H7 (cell line): Measurements from ENCODE around the gene BAZ2B. TPM values are rescaled to one million over a fixed set of nuclear protein-coding genes. Genes with fewer than 3 reads are reported as not detected.

Source experiments
- DNase-seq: peaks from one replicate; pipeline ENCODE4 v3.0.0; 2012
- H3K27me3 ChIP-seq: 2 replicates; pipeline ENCODE4 v1.6.0; 2011; ENCODE audit warnings: mild to moderate bottlenecking, low read length; ENCODE audit not compliant: control insufficient read depth, insufficient read depth
- H3K36me3 ChIP-seq: replicated peaks from 2 replicates; pipeline ENCODE4 v1.5.1; 2011; ENCODE audit warnings: low read length; ENCODE audit not compliant: control insufficient read depth, insufficient read depth
- H3K4me3 ChIP-seq: 2 replicates; pipeline ENCODE4 v1.5.1; 2011; ENCODE audit warnings: low read depth, mild to moderate bottlenecking, control low read depth, low read length, moderate library complexity; ENCODE audit not compliant: insufficient read depth
- total RNA-seq: library from RNA; depleted of rRNA; stranded (reverse); fragments of >200 nt; shearing (Covaris generic); gene quantifications from 2 replicates; pipeline ENCODE4 v1.2.3, GENCODE V29; 2014; rRNA removed

Gene BAZ2B
- total RNA-seq, result 16.3 and 27.9 TPM in 2 replicates

GRCh38 chr2:159616286-159616701 lies at the start of gene BAZ2B:
BAZ2B (minus strand) TSS chr2:159616548; CDS start chr2:159478719, 137,829 bp downstream.
- H3K36me3 ChIP-seq, result no peaks in the 10 kb centered on the region

DNA sequence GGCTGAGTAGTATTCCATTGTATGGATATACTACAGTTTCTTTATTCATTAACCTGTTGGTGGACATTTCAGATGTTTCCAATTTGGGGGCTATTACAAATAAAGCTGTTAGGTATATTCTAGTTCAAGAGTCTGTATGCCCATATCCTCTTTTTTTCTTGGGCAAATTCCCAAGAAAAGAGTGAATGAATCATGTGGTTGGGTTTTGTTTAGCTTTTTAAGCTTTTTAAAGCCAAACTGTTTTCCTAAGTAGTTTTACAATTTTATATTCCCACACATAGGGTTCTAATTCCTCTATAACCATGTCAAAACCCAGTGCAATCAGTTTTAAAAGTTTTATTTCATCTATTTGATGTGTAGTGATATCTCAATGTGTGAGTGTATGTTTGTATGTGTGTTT lies 44.9 kb upstream of the BAZ2B start:
- DNase-seq, result no peak
- H3K27me3 ChIP-seq, result no peaks in the 10 kb centered on the region
- H3K36me3 ChIP-seq, result no peaks in the 10 kb centered on the region
- H3K4me3 ChIP-seq, result no peak overlapping the region

More at GRCh38 chr2:159616286-159616701, at the start of gene BAZ2B:
- DNase-seq, result peak; percentile 29
- Histone ChIP-seq H3K27me3 (no peaks in the 10 kb centered on the region), H3K4me3 (peak within 1 kb of the TSS; percentile 89)

DNA sequence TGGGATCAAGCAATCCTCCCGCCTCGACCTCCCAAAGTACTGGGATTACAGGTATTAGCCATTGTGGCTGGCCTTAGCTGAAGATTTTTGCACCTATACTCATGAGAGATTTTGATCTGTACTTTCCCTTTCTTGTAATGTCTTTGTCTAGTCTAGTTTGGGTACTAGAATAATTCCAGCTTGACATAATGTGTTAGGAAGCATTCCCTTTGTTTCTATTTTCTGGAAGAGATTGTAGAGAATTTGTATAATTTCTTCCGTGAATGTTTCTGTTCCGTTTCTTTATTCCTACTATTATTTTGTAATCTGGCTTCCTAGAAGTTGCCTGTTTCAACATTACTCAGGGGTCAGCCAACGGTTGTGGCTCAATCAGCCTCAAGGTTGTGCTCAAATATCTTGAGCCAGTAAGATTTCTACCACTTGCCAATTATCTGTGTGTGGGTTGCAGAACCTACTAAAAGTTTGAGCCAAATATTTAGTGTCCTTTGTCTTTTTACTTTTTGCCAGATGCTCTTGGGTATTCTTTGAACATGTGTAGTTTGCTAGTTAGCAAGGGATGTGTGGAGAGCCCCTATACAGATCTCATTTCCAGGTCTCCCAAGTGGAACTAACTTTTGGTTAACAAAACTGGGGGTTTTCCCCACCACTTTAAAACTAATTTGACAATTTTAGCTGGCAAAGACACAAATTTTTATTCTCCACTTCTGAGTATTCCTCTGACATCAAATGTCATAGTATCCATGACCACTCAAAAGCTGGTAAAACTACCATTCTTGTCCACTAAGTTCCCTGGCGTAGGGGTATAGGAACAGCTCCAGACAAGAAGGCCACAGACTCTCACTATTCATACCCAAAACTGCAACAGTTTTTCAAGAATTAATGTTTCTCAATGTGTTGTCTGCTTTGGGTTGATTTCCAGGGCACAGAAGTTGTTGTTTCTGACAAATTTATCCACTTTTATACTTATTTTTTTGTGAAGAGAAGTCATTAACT lies 42.8 kb upstream of the BAZ2B start:
- Histone ChIP-seq H3K36me3 (no peaks in the 10 kb centered on the region), H3K4me3 (no peak overlapping the region), H3K27me3 (no peaks in the 10 kb centered on the region)
- DNase-seq, result no peak

GRCh38 chr2:159653962-159654361 lies 37.6 kb upstream of the BAZ2B start:
- no peak for DNase-seq
- no peaks in the 10 kb centered on the region for H3K36me3 ChIP-seq
- H3K4me3 ChIP-seq, result no peak overlapping the region
- no peaks in the 10 kb centered on the region for H3K27me3 ChIP-seq

GRCh38 chr2:159651884-159652283 lies 35.5 kb upstream of the BAZ2B start:
- Histone ChIP-seq H3K36me3 (no peaks in the 10 kb centered on the region), H3K27me3 (no peaks in the 10 kb centered on the region), H3K4me3 (no peak overlapping the region)
- DNase-seq, result no peak

DNA sequence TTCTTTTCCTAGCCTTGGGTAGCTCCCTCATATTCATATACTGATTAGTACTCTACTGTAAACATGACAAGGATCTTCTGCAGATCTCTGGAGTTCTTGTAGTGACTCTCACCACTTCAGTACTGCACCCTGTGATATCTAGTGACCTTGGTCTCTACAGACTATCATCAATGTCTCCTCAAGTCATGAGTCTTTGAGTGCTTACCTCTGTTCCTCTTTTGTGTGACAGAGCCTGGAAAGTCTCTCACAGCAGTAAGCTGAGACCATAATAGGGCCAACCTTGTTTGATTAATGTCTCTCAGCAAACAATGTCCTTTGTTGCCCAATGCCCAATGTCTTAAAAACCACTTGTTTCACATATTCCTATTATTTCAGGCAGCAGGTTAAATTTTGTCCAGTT lies 34.2 kb upstream of the BAZ2B start:
- no peak for DNase-seq
- no peaks in the 10 kb centered on the region for H3K27me3 ChIP-seq
- H3K36me3 ChIP-seq, result no peaks in the 10 kb centered on the region
- no peak overlapping the region for H3K4me3 ChIP-seq

DNA sequence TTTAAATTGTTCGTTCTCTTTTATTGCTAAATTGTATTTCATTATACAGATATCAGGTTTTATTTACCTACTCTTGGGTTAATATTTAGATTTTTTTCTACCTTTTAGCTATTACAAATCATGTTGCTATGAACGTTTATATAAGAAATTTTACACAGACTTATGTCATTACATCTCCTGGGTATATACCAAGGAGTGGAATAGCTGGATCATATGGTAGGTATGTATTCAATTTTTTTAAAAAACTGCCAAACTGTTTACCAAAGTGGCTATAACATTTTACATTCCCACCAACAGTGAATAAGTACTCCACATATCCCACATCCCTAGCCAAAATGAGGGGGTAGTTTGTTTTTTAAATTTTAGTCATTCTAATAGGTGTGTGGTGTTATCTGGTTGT lies 32.3 kb upstream of the BAZ2B start:
- no peak for DNase-seq
- no peaks in the 10 kb centered on the region for H3K27me3 ChIP-seq
- H3K36me3 ChIP-seq, result no peaks in the 10 kb centered on the region
- no peak overlapping the region for H3K4me3 ChIP-seq

- H3K36me3 ChIP-seq, result no peaks in the 10 kb centered on the region
- no peak for DNase-seq
- H3K4me3 ChIP-seq, result no peak overlapping the region
- H3K27me3 ChIP-seq, result no peaks in the 10 kb centered on the region
Measured at GRCh38 chr2:159647667-159648066, 31.3 kb upstream of the BAZ2B start.

- no peak for DNase-seq
- H3K36me3 ChIP-seq, result no peaks in the 10 kb centered on the region
- no peaks in the 10 kb centered on the region for H3K27me3 ChIP-seq
- no peak overlapping the region for H3K4me3 ChIP-seq
Measured at GRCh38 chr2:159640176-159640575, 23.8 kb upstream of the BAZ2B start.

DNA sequence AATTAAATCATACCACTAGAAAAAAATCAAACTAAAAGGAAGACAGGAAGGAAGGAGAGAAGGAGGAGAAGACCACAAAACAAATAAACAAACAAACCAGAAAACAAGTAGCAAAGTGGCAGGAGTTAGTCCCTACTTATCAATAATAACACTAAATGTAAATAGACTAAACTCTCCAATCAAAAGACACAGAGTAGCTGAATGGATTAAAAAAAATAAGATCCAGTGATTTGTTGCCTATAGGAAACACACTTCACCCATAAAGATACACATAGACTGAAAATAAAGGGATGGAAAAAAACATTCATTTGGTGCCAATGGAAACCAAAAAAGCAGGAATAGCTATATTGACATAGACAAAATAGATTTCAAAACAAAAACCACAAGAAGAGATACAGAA lies 23.4 kb upstream of the BAZ2B start:
- Histone ChIP-seq H3K27me3 (no peaks in the 10 kb centered on the region), H3K4me3 (no peak overlapping the region), H3K36me3 (no peaks in the 10 kb centered on the region)
- DNase-seq, result no peak

GRCh38 chr2:159639071-159639470 lies 22.7 kb upstream of the BAZ2B start:
- no peaks in the 10 kb centered on the region for H3K36me3 ChIP-seq
- H3K4me3 ChIP-seq, result no peak overlapping the region
- DNase-seq, result no peak
- H3K27me3 ChIP-seq, result no peaks in the 10 kb centered on the region

DNA sequence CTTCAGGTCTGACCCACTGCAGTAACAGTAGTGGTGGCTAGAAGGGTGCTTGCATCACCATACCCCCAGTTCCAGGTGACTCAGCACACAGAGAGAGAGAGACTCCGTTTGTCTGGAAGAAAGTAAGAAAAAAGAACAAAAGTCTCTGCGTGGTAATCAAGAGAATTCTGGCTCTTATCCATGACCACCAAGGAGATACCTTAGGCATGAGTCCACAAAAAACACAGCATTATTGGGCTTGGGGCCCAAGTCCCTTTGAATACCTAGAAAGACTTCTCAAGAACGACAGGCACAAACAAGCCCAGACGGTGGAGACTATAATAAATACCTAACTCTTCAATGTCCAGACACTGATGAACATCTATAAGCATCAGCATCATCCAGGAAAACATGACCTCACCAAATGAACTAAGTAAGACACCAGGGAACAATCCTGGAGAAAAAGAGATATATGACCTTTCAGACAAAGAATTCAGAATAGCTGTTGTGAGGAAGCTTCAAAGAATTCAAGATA lies 21.7 kb upstream of the BAZ2B start:
- DNase-seq, result no peak
- Histone ChIP-seq H3K36me3 (no peaks in the 10 kb centered on the region), H3K4me3 (no peak overlapping the region), H3K27me3 (no peaks in the 10 kb centered on the region)

- no peak for DNase-seq
- Histone ChIP-seq H3K4me3 (no peak overlapping the region), H3K36me3 (no peaks in the 10 kb centered on the region), H3K27me3 (no peaks in the 10 kb centered on the region)
Measured at GRCh38 chr2:159637240-159637639, 20.9 kb upstream of the BAZ2B start.

DNA sequence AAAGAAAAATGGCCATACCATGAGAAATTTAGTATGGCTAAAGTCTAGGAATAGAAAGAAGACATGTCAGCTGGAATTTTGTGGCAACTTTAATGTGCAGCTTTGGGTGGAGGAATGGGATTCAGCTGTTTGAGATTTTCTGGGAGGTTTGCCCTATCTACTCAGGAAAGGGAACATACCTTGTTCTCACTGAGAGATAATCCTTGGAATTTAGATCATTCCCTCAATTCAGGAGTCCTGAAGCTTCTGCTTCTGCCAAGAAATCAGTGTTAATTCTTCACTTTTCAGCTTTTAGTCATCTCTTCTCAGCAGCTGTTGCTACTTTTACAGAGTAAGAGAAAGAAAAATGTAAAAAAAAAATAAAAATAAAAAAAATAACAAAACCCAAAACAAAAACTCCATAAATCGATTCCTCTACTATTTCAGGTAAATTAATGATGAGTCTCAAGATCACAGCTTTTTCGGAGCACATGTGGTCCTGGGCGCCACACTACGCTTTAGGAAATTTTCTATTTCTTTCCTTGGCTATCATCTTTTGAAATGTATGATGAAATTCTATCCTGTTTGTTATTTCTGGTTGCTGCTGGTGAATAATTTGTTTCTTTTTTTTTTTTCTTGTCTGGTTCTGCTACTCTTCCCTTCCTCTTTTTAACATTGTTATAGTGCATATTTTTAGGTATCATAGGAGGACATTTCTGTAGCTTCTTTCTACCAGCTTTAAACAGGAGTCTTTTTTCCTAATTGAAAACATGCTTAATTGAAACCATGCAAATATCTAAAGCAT lies 18.9 kb upstream of the BAZ2B start:
- Histone ChIP-seq H3K27me3 (no peaks in the 10 kb centered on the region), H3K36me3 (no peaks in the 10 kb centered on the region), H3K4me3 (no peak overlapping the region)
- DNase-seq, result no peak
